Stimulated activated effector memory CD8-positive, alpha-beta T cell treated with anti-CD3 and anti-CD28 coated beads, Interleukin-12 subunit alpha, Interleukin-12 subunit beta, amount 100 ng/mL, for 72 hours (primary cell): ENCODE results near the gene HACD1.
"Not testable (repeated sequence)": the region's sequence is repeated elsewhere in the genome, so short reads cannot be mapped to it uniquely, and the experiment has no call there.

Experiments used
- ATAC-seq: fragments of 150-1000 bp; cut with Tn5 transposase; 2 replicates; pipeline ENCODE4 v1.10.0; 2021
- DNase-seq, 2 donors: peaks; one replicate each; pipeline ENCODE4 v3.0.0; 2021 to 2022; ENCODE audit warnings: low spot score in 2 of 2
- H3K27ac Mint-ChIP-seq: one replicate; pipeline ENCODE4 v1.8.0; 2022; ENCODE audit warnings: mild to moderate bottlenecking, mixed read lengths
- H3K36me3 Mint-ChIP-seq: one replicate; pipeline ENCODE4 v1.8.0; 2022; ENCODE audit warnings: mild to moderate bottlenecking, mixed read lengths
- H3K4me1 Mint-ChIP-seq: one replicate; pipeline ENCODE4 v1.8.0; 2022; ENCODE audit warnings: mixed read lengths
- H3K4me3 Mint-ChIP-seq: one replicate; pipeline ENCODE4 v1.8.0; 2022; ENCODE audit warnings: mild to moderate bottlenecking, mixed read lengths
- H3K9me3 Mint-ChIP-seq: one replicate; pipeline ENCODE4 v1.8.0; 2022; ENCODE audit warnings: mixed read lengths

HACD1 gene

DNA sequence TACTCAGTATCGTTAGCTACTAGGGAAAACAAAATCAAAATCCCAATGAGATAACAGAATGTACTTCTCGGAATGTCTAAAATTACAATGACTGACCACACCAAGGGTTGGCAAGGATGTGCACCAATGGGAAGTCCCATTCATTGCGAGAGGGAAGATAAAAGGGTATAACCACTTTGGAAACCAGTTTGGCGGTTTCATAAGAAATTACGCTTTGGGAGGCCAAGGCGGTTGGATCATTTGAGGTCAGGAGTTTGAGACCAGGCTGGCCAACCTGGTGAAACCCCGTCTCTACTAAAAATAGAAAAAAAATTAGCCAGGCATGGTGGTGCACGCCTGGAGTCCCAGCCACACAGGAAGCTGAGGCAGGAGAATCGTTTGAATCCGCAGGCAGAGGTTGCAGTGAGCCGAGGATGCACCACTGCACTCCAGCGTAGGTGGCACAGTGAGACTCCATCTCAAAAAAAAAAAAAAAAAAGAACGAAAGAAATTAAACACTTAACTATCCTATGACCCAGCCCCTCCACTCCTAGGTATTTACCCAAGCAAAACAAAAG lies 7.6 kb downstream of the HACD1 start:
- H3K9me3 Mint-ChIP-seq: no peaks in the 10 kb centered on the region
- H3K4me3 Mint-ChIP-seq: no peak overlapping the region
- H3K4me1 Mint-ChIP-seq: no peaks in the 10 kb centered on the region
- H3K36me3 Mint-ChIP-seq: no peaks in the 10 kb centered on the region
- ATAC-seq: no peak
- peak in 1 of 2 donors; percentile 13 for DNase-seq
- no peak overlapping the region for H3K27ac Mint-ChIP-seq

DNA sequence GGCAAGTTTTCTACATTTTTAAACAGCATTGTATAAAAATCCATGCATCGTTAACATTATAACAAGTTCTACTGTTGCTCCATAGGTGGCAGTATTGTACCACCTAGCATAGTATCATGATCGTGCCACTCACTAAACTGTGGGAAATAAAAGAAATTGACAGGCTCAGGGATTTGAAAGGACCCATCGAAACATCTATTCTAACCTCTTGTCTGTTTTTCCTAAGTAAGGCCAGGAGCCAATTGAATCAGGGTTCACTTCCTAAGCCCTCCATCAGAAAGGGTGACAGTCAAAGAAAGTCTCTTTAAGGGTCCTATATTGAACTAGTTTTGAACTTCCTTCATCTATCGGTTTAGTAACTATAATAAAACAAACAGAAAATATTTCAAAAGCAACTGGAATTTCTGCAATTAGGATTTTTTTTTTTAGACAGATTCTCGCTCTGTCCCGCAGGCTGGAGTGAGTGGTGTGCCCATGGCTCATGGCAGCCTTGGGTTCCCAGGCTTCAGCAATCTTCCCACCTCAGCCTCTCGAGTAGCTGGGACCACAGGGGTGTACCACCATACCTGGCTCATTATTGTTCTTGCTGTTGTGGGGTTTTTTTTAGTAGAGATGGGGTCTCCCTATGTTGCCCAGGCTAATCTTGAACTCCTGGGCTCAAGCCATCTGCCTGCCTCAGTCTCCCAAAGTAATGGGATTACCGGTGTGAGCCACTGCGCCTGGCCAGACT lies 9.4 kb downstream of the HACD1 start:
- DNase-seq (peak in 1 of 2 donors; percentile 51), ATAC-seq (peak; percentile 74)
- Mint-ChIP-seq H3K9me3 (no peaks in the 10 kb centered on the region), H3K4me1 (no peaks in the 10 kb centered on the region), H3K36me3 (no peaks in the 10 kb centered on the region), H3K27ac (no peak overlapping the region), H3K4me3 (no peak overlapping the region)

- Mint-ChIP-seq H3K27ac (no peak overlapping the region), H3K4me1 (no peaks in the 10 kb centered on the region), H3K36me3 (no peaks in the 10 kb centered on the region), H3K4me3 (no peak overlapping the region), H3K9me3 (no peaks in the 10 kb centered on the region)
- ATAC-seq (no peak), DNase-seq (peak in 1 of 2 donors; percentile 45)
These were observed 10.1 kb downstream of the HACD1 start for GRCh38 chr10:17607060-17607459.

DNA sequence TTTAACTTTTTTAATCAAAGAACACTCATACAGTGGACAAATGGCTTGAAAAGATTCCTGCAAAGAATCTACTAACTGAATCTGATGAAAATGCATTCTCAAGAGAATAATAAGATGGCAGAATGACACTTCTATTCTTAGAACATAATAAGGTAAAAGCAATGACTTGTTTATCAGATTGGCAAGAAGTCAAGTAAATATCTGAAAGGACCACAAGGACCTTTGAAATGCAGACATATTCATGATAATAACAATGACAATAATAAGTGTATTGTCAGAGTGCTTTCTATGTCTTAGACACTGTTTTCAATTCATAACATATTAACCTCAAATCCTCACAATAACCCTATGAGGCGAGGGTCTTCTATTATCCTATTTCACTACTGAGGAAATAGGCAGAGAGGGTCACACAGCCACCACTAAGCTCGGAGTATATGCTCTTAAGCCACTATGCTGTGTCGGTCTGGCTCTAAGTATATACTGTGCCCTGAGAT lies 10.6 kb downstream of the HACD1 start:
- H3K4me1 Mint-ChIP-seq: no peaks in the 10 kb centered on the region
- H3K4me3 Mint-ChIP-seq: no peak overlapping the region
- ATAC-seq (no peak), DNase-seq (no peak)
- H3K9me3 Mint-ChIP-seq: no peaks in the 10 kb centered on the region
- no peaks in the 10 kb centered on the region for H3K36me3 Mint-ChIP-seq
- H3K27ac Mint-ChIP-seq: no peak overlapping the region

GRCh38 chr10:17605936-17606335 lies 11.2 kb downstream of the HACD1 start:
- H3K4me3 Mint-ChIP-seq: no peak overlapping the region
- no peak overlapping the region for H3K27ac Mint-ChIP-seq
- H3K36me3 Mint-ChIP-seq: no peaks in the 10 kb centered on the region
- no peaks in the 10 kb centered on the region for H3K9me3 Mint-ChIP-seq
- ATAC-seq: no peak
- no peak for DNase-seq
- H3K4me1 Mint-ChIP-seq: no peaks in the 10 kb centered on the region

DNA sequence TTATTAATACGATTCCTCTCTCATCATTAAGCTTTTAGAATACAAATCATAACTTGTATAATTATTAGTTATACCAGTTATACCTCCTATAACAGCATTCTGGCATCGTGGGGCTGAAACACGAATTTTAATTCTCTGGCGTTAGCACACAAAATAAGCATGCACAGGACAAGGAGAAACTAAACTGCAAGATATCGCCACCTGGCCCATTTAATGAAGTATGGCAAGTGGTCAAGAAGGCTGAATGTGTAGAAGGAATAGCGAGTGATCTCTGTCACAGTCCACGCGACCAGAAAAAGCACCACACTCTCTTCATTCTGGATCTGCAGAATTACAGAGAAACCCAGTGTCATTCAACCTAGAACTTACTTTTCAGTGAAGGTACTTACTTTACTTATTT lies 18.1 kb downstream of the HACD1 start:
- H3K27ac Mint-ChIP-seq: no peak overlapping the region
- H3K4me1 Mint-ChIP-seq: no peaks in the 10 kb centered on the region
- H3K36me3 Mint-ChIP-seq: no peaks in the 10 kb centered on the region
- ATAC-seq (no peak), DNase-seq (no peak)
- no peak overlapping the region for H3K4me3 Mint-ChIP-seq
- no peaks in the 10 kb centered on the region for H3K9me3 Mint-ChIP-seq

- Mint-ChIP-seq H3K9me3 (no peaks in the 10 kb centered on the region), H3K4me3 (no peak overlapping the region), H3K4me1 (no peaks in the 10 kb centered on the region), H3K27ac (no peak overlapping the region), H3K36me3 (no peaks in the 10 kb centered on the region)
- no peak for DNase-seq
- ATAC-seq: no peak
These were observed 19.8 kb downstream of the HACD1 start for GRCh38 chr10:17597386-17597785.

- ATAC-seq: no peak
- Mint-ChIP-seq H3K4me1 (no peaks in the 10 kb centered on the region), H3K9me3 (no peaks in the 10 kb centered on the region), H3K4me3 (no peak overlapping the region), H3K27ac (no peak overlapping the region), H3K36me3 (no peaks in the 10 kb centered on the region)
- no peak for DNase-seq
These were observed 26.1 kb downstream of the HACD1 start for GRCh38 chr10:17590969-17591645.

DNA sequence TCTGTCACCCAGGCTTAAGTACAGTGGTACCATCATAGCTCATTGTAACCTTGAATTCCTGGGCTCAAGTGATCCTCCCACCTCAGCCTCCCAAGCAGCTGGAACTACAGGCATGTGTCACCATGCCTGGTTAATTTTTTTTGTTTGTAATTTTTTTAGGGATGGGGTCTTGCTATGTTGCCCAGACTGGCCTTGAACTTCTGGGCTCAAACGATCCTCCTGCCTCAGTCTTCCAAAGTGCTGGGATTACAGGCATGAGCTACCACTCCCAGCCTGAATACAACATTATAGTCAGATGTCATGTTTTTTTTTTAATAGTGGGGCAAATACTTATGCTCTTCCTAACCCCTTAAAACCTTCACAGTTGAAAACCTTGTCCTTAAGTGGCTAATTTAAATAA lies 27.9 kb downstream of the HACD1 start:
- H3K27ac Mint-ChIP-seq, H3K36me3 Mint-ChIP-seq, H3K9me3 Mint-ChIP-seq, ATAC-seq, H3K4me1 Mint-ChIP-seq, H3K4me3 Mint-ChIP-seq, DNase-seq: not testable (repeated sequence)

GRCh38 chr10:17588420-17588819 lies 28.8 kb downstream of the HACD1 start:
- H3K9me3 Mint-ChIP-seq: no peaks in the 10 kb centered on the region
- DNase-seq (no peak), ATAC-seq (no peak)
- no peaks in the 10 kb centered on the region for H3K4me1 Mint-ChIP-seq
- H3K27ac Mint-ChIP-seq: no peak overlapping the region
- H3K36me3 Mint-ChIP-seq: no peaks in the 10 kb centered on the region
- no peak overlapping the region for H3K4me3 Mint-ChIP-seq

DNA sequence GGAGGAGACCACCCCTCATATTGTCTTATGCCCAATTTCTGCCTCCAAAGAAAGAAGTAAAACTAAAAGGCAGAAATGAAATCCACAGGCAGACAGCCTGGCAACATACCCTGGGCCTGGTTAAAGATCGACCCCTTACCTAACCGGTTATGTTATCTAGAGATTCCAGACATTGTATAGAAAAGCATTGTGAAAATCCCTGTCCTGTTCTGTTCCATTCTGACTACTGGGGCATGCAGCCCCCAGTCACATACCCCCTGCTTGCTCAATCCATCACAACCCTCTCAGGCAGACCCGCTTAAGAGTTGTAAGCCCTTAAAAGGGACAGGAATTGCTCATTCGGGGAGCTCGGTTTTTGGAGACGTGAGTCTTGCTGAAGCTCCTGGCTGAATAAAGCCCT lies 29.9 kb downstream of the HACD1 start:
- H3K36me3 Mint-ChIP-seq, H3K27ac Mint-ChIP-seq, DNase-seq, H3K4me1 Mint-ChIP-seq, H3K9me3 Mint-ChIP-seq, H3K4me3 Mint-ChIP-seq, ATAC-seq: not testable (repeated sequence)

GRCh38 chr10:17586821-17587234 lies 30.3 kb downstream of the HACD1 start:
- H3K4me1 Mint-ChIP-seq: no peaks in the 10 kb centered on the region

DNA sequence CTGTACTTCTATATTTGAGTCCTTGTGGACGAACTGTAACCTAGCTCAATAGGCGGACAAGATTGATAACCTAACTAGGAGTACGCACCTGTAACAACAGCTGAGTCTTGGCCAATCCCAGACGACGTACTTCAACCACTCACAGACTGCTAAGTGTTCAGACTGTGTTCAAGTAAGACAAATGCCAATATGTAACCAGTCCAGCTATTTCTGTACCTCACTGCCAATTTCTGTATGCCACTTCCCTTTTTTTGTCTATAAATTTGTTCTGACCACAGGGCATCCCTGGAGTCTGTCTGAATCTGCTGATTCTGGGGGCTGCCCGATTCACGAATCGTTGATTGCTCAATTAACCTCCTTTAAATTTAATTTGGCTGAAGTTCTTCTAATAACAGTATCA lies 32.2 kb downstream of the HACD1 start:
- no peaks in the 10 kb centered on the region for H3K36me3 Mint-ChIP-seq
- H3K4me3 Mint-ChIP-seq: no peak overlapping the region
- ATAC-seq: no peak

More at GRCh38 chr10:17586821-17587234, 30.3 kb downstream of the HACD1 start:
- H3K4me3 Mint-ChIP-seq: no peak overlapping the region
- no peak for DNase-seq
- ATAC-seq: no peak
- H3K9me3 Mint-ChIP-seq: no peaks in the 10 kb centered on the region
- H3K36me3 Mint-ChIP-seq: no peaks in the 10 kb centered on the region
- no peak overlapping the region for H3K27ac Mint-ChIP-seq

GRCh38 chr10:17580885-17581284 lies 36.3 kb downstream of the HACD1 start:
- ATAC-seq: no peak
- H3K27ac Mint-ChIP-seq: no peak overlapping the region
- no peak for DNase-seq
- no peaks in the 10 kb centered on the region for H3K4me1 Mint-ChIP-seq
- no peaks in the 10 kb centered on the region for H3K36me3 Mint-ChIP-seq
- no peak overlapping the region for H3K4me3 Mint-ChIP-seq
- no peaks in the 10 kb centered on the region for H3K9me3 Mint-ChIP-seq

More for the DNA sequence above, 32.2 kb downstream of the HACD1 start:
- H3K9me3 Mint-ChIP-seq: no peaks in the 10 kb centered on the region
- H3K27ac Mint-ChIP-seq: no peak overlapping the region
- no peak for DNase-seq
- no peaks in the 10 kb centered on the region for H3K4me1 Mint-ChIP-seq

GRCh38 chr10:17578603-17579002 lies 38.6 kb downstream of the HACD1 start:
- Mint-ChIP-seq H3K27ac (no peak overlapping the region), H3K36me3 (no peaks in the 10 kb centered on the region), H3K4me1 (no peaks in the 10 kb centered on the region), H3K9me3 (no peaks in the 10 kb centered on the region), H3K4me3 (no peak overlapping the region)
- no peak for DNase-seq
- no peak for ATAC-seq

- Mint-ChIP-seq H3K9me3 (no peaks in the 10 kb centered on the region), H3K4me1 (no peaks in the 10 kb centered on the region), H3K36me3 (no peaks in the 10 kb centered on the region), H3K27ac (no peak overlapping the region), H3K4me3 (no peak overlapping the region)
- DNase-seq (no peak), ATAC-seq (no peak)
These were observed 40.4 kb downstream of the HACD1 start for GRCh38 chr10:17576768-17577167.
